Hepatocyte (in vitro differentiated cells): ENCODE measurements around the gene CCL2. TPM values are rescaled to one million over a fixed set of nuclear protein-coding genes. Genes with fewer than 3 reads are reported as not detected.

Experiments used
- DNase-seq: peaks from one replicate; pipeline ENCODE4 v3.0.0-alpha.2; 2016; ENCODE audit warnings: low spot score
- H2AFZ ChIP-seq: fragments of 200-600 bp; sonication (generic); 2 replicates; pipeline ENCODE4 v1.6.0; 2016; ENCODE audit warnings: antibody characterized with exemption, mild to moderate bottlenecking
- H3K27ac ChIP-seq: fragments of 200-600 bp; sonication (generic); 2 replicates; pipeline ENCODE4 v1.5.1; 2016; ENCODE audit warnings: mild to moderate bottlenecking
- H3K27me3 ChIP-seq: fragments of 200-600 bp; sonication (generic); 2 replicates; pipeline ENCODE4 v1.6.1; 2016
- H3K36me3 ChIP-seq: fragments of 200-600 bp; sonication (generic); replicated peaks from 2 replicates; pipeline ENCODE4 v1.5.1; 2016; ENCODE audit warnings: low read depth; ENCODE audit not compliant: insufficient read depth
- H3K4me1 ChIP-seq: fragments of 200-600 bp; sonication (generic); 2 replicates; pipeline ENCODE4 v1.5.1; 2016; ENCODE audit warnings: mild to moderate bottlenecking, moderate library complexity; ENCODE audit not compliant: insufficient read depth
- H3K4me2 ChIP-seq: fragments of 200-600 bp; sonication (generic); 2 replicates; pipeline ENCODE4 v1.6.0; 2016
- H3K4me3 ChIP-seq: fragments of 200-600 bp; sonication (generic); 2 replicates; pipeline ENCODE4 v1.5.1; 2016; ENCODE audit warnings: mild to moderate bottlenecking
- H3K79me2 ChIP-seq: fragments of 200-600 bp; sonication (generic); 2 replicates; pipeline ENCODE4 v1.6.0; 2017; ENCODE audit warnings: mild to moderate bottlenecking
- H3K9me2 ChIP-seq: fragments of 200-600 bp; sonication (generic); replicated peaks from 2 replicates; pipeline ENCODE4 v1.6.0; 2017; ENCODE audit warnings: mild to moderate bottlenecking; ENCODE audit not compliant: insufficient read depth
- H3K9me3 ChIP-seq: fragments of 200-600 bp; sonication (generic); 2 replicates; pipeline ENCODE4 v1.5.1; 2016; ENCODE audit warnings: low read depth, mild to moderate bottlenecking
- H4K20me1 ChIP-seq: fragments of 200-600 bp; sonication (generic); 2 replicates; pipeline ENCODE4 v1.6.0; 2016; ENCODE audit warnings: mild to moderate bottlenecking; ENCODE audit not compliant: insufficient read depth, poor library complexity, severe bottlenecking
- CTCF ChIP-seq: fragments of 200-600 bp; sonication (generic); IDR thresholded peaks from 2 replicates; pipeline ENCODE4 v1.5.1; 2016; ENCODE audit warnings: antibody characterized with exemption, mild to moderate bottlenecking; ENCODE audit not compliant: poor library complexity
- EZH2phosphoT487 ChIP-seq: fragments of 200-600 bp; sonication (generic); IDR thresholded peaks from one replicate; pipeline ENCODE4 v1.6.1; 2018; ENCODE audit warnings: antibody characterized with exemption, mild to moderate bottlenecking, low read depth, moderate library complexity; ENCODE audit not compliant: unreplicated experiment, severe bottlenecking
- WGBS: methylation state at CpG from one replicate; pipeline ENCODE4 v1.1.6; 2016; ENCODE audit warnings: low lambda C conversion rate; ENCODE audit errors: missing lambda C conversion rate; 5-methylcytosine and 5-hydroxymethylcytosine counted together
- polyA plus RNA-seq: library from polyadenylated mRNA; unstranded; fragments of >200 nt; fragmentation: Nextera tagmentation; extraction: Ambion mirVana; gene quantifications from 2 replicates; pipeline ENCODE4 v1.2.1, GENCODE V29; 2016
- total RNA-seq: library from RNA; depleted of rRNA; stranded (reverse); fragments of >200 nt; gene quantifications from 2 replicates; pipeline ENCODE4 v1.2.3, GENCODE V29; 2014

CCL2 gene
- total and polyA plus RNA-seq, 2 experiments from 2014 or later: 27.4 to 54.0 TPM

DNA sequence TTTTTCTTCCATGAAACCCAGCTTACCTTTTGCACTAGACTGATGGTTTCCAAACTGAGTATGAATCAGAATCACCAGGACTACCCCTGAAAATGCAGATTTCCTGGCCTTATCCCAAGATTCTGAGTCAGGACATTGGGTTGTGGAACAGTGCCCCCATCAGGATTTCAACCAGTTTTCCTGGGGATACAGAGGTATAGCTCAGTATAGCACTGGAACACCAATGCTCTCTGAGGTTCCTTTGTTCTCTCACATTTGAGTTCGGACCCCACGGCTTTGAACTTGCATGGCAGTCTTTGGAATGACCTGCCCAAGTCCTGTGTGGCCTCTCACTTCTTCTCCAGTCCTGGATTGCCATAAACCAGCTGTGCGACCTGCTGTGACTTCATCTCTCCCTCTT lies 51.4 kb downstream of the CCL2 start:
- 72% methylated on average over 3 of the region's 3 CpGs for WGBS

More for the DNA sequence above, 51.4 kb downstream of the CCL2 start:
- TF ChIP-seq CTCF (peak; percentile 43), EZH2phosphoT487 (no peak)
- Histone ChIP-seq H3K27me3 (no peaks in the 10 kb centered on the region), H3K9me2 (no peaks in the 10 kb centered on the region), H3K4me2 (no peak overlapping the region), H4K20me1 (no peaks in the 10 kb centered on the region), H3K79me2 (no peaks in the 10 kb centered on the region), H3K4me1 (no peaks in the 10 kb centered on the region), H2AFZ (no peak overlapping the region), H3K4me3 (no peak overlapping the region), H3K36me3 (no peaks in the 10 kb centered on the region), H3K27ac (no peak overlapping the region), H3K9me3 (no peaks in the 10 kb centered on the region)
- DNase-seq: peak; percentile 37

Other genes with a start within 250 kb of the CCL2 start
- not detected in 2 replicates for gene CCL7, start 14.9 kb downstream of the CCL2 start, total RNA-seq
- gene CCL7, start 14.9 kb downstream of the CCL2 start, polyA plus RNA-seq: 0.69 and 1.2 TPM in 2 replicates
- 0.40 TPM in 1 of 2 replicates, not detected in the other for gene CCL11, start 30.5 kb downstream of the CCL2 start, total RNA-seq
- gene CCL11, start 30.5 kb downstream of the CCL2 start, polyA plus RNA-seq: 0.29 and 0.82 TPM in 2 replicates
- gene CCL8, start 64.2 kb downstream of the CCL2 start, total RNA-seq: 0.12 TPM in 1 of 2 replicates, not detected in the other
- gene CCL8, start 64.2 kb downstream of the CCL2 start, polyA plus RNA-seq: 1.6 TPM in 1 of 2 replicates, not detected in the other
- 0.32 TPM in 1 of 2 replicates, not detected in the other for gene CCL13, start 101.2 kb downstream of the CCL2 start, total RNA-seq
- not detected in 2 replicates for gene CCL13, start 101.2 kb downstream of the CCL2 start, polyA plus RNA-seq
- gene CCL1, start 107.9 kb downstream of the CCL2 start, total RNA-seq: not detected in 2 replicates
- gene CCL1, start 107.9 kb downstream of the CCL2 start, polyA plus RNA-seq: not detected in 2 replicates